HG02973 (cell line): ENCODE results near the gene GALNTL6.

Source experiments
- ATAC-seq: cut with Tn5 transposase; IDR thresholded peaks from one replicate; pipeline ENCODE4 v1.9.1; 2021; ENCODE audit warnings: moderate library complexity; ENCODE audit not compliant: unreplicated experiment

The GALNTL6 gene

GRCh38 chr4:171812665-171813525 is at the start of gene GALNTL6:
Gene GALNTL6, plus strand, starts transcription at chr4:171813404.
- peak; percentile 45 for ATAC-seq

GRCh38 chr4:171765514-171765913 is 47.7 kb upstream of the GALNTL6 start:
- ATAC-seq, result no peak

GRCh38 chr4:171774642-171775190 is 38.5 kb upstream of the GALNTL6 start:
- no peak for ATAC-seq

- no peak for ATAC-seq
These were observed 33.9 kb upstream of the GALNTL6 start for GRCh38 chr4:171779301-171779700.

- no peak for ATAC-seq
These were observed 27.8 kb upstream of the GALNTL6 start for GRCh38 chr4:171785388-171785787.

- ATAC-seq, result no peak
These were observed 19.5 kb upstream of the GALNTL6 start for GRCh38 chr4:171793723-171794122.

- no peak for ATAC-seq
These were observed 18.7 kb upstream of the GALNTL6 start for GRCh38 chr4:171794528-171794927.

- ATAC-seq, result no peak
These were observed 3.4 kb upstream of the GALNTL6 start for GRCh38 chr4:171809854-171810253.

GRCh38 chr4:171812333-171812664 is 905 bp upstream of the GALNTL6 start:
- ATAC-seq, result no peak

- ATAC-seq, result no peak
These were observed 484 bp downstream of the GALNTL6 start for GRCh38 chr4:171813526-171814250.

GRCh38 chr4:171814545-171814944 is 1.3 kb downstream of the GALNTL6 start:
- ATAC-seq, result no peak

- peak; percentile 53 for ATAC-seq
These were observed 3.8 kb downstream of the GALNTL6 start for GRCh38 chr4:171817026-171817425.

- no peak for ATAC-seq
These were observed 21.4 kb downstream of the GALNTL6 start for GRCh38 chr4:171834640-171835039.

GRCh38 chr4:171843456-171843855 is 30.3 kb downstream of the GALNTL6 start:
- no peak for ATAC-seq

- peak; percentile 77 for ATAC-seq
These were observed 33.0 kb downstream of the GALNTL6 start for GRCh38 chr4:171846232-171846631.

GRCh38 chr4:171846893-171847292 is 33.7 kb downstream of the GALNTL6 start:
- no peak for ATAC-seq

- ATAC-seq, result no peak
These were observed 34.5 kb downstream of the GALNTL6 start for GRCh38 chr4:171847751-171848150.

GRCh38 chr4:171849686-171850222 is 36.5 kb downstream of the GALNTL6 start:
- no peak for ATAC-seq

GRCh38 chr4:171851295-171851694 is 38.1 kb downstream of the GALNTL6 start:
- ATAC-seq, result no peak

- ATAC-seq, result no peak
These were observed 44.3 kb downstream of the GALNTL6 start for GRCh38 chr4:171857302-171858012.

- no peak for ATAC-seq
These were observed 62.1 kb downstream of the GALNTL6 start for GRCh38 chr4:171875291-171875690.
